GM12878 (cell line): Measurements from ENCODE around the gene MVB12B. TPM values are rescaled to one million over a fixed set of nuclear protein-coding genes. Genes with fewer than 3 reads are reported as not detected.

ENCODE experiments used
- ATAC-seq: fragments of 200-7000 bp; cut with Tn5 transposase; 3 replicates; pipeline ENCODE4 v1.9.1; 2020; ENCODE audit warnings: mild to moderate bottlenecking, moderate library complexity
- BruUV-seq: library from RNA; stranded (reverse); fragments of 400-500 nt; replicated peaks from 2 replicates; lab custom pipeline; 2021; lab: Mats Ljungman, UMichigan
- CTCF ChIA-PET: fragments of 300-600 bp; sonication (Branson Sonifier 250); formaldehyde crosslinking; extraction: SDS; loops from one replicate; lab custom pipeline; 2021; ENCODE audit warnings: inconsistent platforms; lab: Yijun Ruan, JAX
- POLR2A ChIA-PET: fragments of 350-600 bp; formaldehyde crosslinking; extraction: SDS; loops from one replicate; lab custom pipeline; 2021; ENCODE audit warnings: inconsistent platforms; lab: Charles Lee
- RAD21 ChIA-PET: fragments of 300-600 bp; sonication (Branson Sonifier 250); formaldehyde crosslinking; loops from one replicate; lab custom pipeline; 2023; ENCODE audit warnings: antibody characterized with exemption; ENCODE audit not compliant: unreplicated experiment; lab: Charles Lee
- SMC1A ChIA-PET: fragments of 300-600 bp; sonication (Branson Sonifier 250); formaldehyde crosslinking; loops from one replicate; lab custom pipeline; 2023; ENCODE audit not compliant: unreplicated experiment, uncharacterized antibody; lab: Charles Lee
- DNase-seq: peaks from one replicate; pipeline ENCODE4 v3.0.0-alpha.2; 2011; ENCODE audit warnings: low read depth, low spot score
- FAIRE-seq: peaks from 3 replicates; lab custom pipeline; 2011; peaks lifted over from hg19 to GRCh38; lab: Jason Lieb, UNC
- H2AFZ ChIP-seq: 2 replicates; pipeline ENCODE4 v1.6.0; 2011; ENCODE audit warnings: low read depth, low read length, control low read depth; ENCODE audit not compliant: control insufficient read depth
- H3K27ac ChIP-seq: 2 replicates; pipeline ENCODE4 v1.5.1; 2011; ENCODE audit warnings: control low read depth; ENCODE audit not compliant: control insufficient read depth, insufficient read depth
- H3K27me3 ChIP-seq, 2 experiments: replicated peaks in 1 of 2; 2 replicates each; pipeline versions ENCODE4 v1.6.0 to v1.6.1; 2011; ENCODE audit warnings: low read length in 1 of 2; ENCODE audit not compliant: control insufficient read depth in 2 of 2, insufficient read depth in 2 of 2
- H3K36me3 ChIP-seq, 2 experiments: 2 replicates each; pipeline ENCODE4 v1.5.1; 2011; ENCODE audit warnings: low read length in 1 of 2; ENCODE audit not compliant: control insufficient read depth in 2 of 2, insufficient read depth in 2 of 2
- H3K4me1 ChIP-seq: 2 replicates; pipeline ENCODE4 v1.6.1; 2011; ENCODE audit warnings: mild to moderate bottlenecking, low read length, moderate library complexity, mixed read lengths; ENCODE audit not compliant: control insufficient read depth, insufficient read depth
- H3K4me2 ChIP-seq: 2 replicates; pipeline ENCODE4 v1.6.0; 2011; ENCODE audit warnings: control low read depth; ENCODE audit not compliant: control insufficient read depth, insufficient read depth
- H3K4me3 ChIP-seq: fragments of 200-600 bp; sonication (generic); 2 replicates; pipeline ENCODE4 v1.5.1; 2016
- H3K79me2 ChIP-seq: 2 replicates; pipeline ENCODE4 v1.6.0; 2011; ENCODE audit warnings: low read length; ENCODE audit not compliant: control insufficient read depth, insufficient read depth
- H3K9ac ChIP-seq: 2 replicates; pipeline ENCODE4 v1.8.0; 2011; ENCODE audit warnings: low read length, control low read depth, mixed read lengths; ENCODE audit not compliant: control insufficient read depth, insufficient read depth
- H3K9me3 ChIP-seq: replicated peaks from 3 replicates; pipeline ENCODE4 v1.5.1; 2011; ENCODE audit warnings: mild to moderate bottlenecking, low read length; ENCODE audit not compliant: control insufficient read depth, insufficient read depth
- H4K20me1 ChIP-seq: 2 replicates; pipeline ENCODE4 v1.6.0; 2011; ENCODE audit not compliant: control insufficient read depth, insufficient read depth
- EP300 ChIP-seq, 2 experiments: fragments of 150-350 bp in 1 of 2; IDR thresholded peaks; 2 replicates each; pipeline ENCODE4 v1.6.1; 2011 to 2012; ENCODE audit warnings: low read depth in 2 of 2, low read length in 2 of 2, borderline replicate concordance in 1 of 2, improper control_type of control experiment in 1 of 2, inconsistent platforms in 1 of 2; ENCODE audit not compliant: control insufficient read depth in 1 of 2
- GABPA ChIP-seq: IDR thresholded peaks from 2 replicates; pipeline ENCODE4 v1.6.1; 2014; ENCODE audit warnings: antibody characterized with exemption, low read depth, mild to moderate bottlenecking, inconsistent platforms
- IKZF1 ChIP-seq: fragments of 450-650 bp; conservative IDR thresholded peaks from 2 replicates; pipeline ENCODE4 v1.6.1; 2017; ENCODE audit warnings: antibody characterized with exemption, mild to moderate bottlenecking
- POLR2AphosphoS5 ChIP-seq: IDR thresholded peaks from 2 replicates; pipeline ENCODE4 v1.6.1; 2011; ENCODE audit warnings: mild to moderate bottlenecking, low read length, inconsistent platforms
- RELB ChIP-seq: fragments of 450-650 bp; IDR thresholded peaks from 2 replicates; pipeline ENCODE4 v1.6.1; 2017; ENCODE audit warnings: low read depth, mild to moderate bottlenecking, moderate library complexity
- SMARCA5 ChIP-seq: fragments of 450-650 bp; IDR thresholded peaks from 2 replicates; pipeline ENCODE4 v1.6.1; 2017; ENCODE audit warnings: mild to moderate bottlenecking
- WGBS: methylation state at CpG from one replicate; pipeline ENCODE4 v1.1.6; 2016; ENCODE audit warnings: low lambda C conversion rate; ENCODE audit not compliant: insufficient replicate concordance, insufficient coverage; ENCODE audit errors: missing lambda C conversion rate; 5-methylcytosine and 5-hydroxymethylcytosine counted together
- in situ Hi-C: fragments of 300-500 bp; cut with MboI; formaldehyde crosslinking; loops from 9 replicates; pipeline ENCODE4 v1.14.3; 2018; ENCODE audit warnings: mixed read lengths
- intact Hi-C: fragments of 100-400 bp; cut with micrococcal nuclease; formaldehyde crosslinking; loops from one replicate; pipeline ENCODE4 v1.14.2; 2022; ENCODE audit not compliant: unreplicated experiment
- polyA plus RNA-seq, 11 experiments: library from polyadenylated mRNA; depleted of rRNA in 4 of 11; unstranded in 6 of 11; stranded (reverse) in 5 of 11; fragments of >200 nt; fragmentation: Nextera tagmentation in 4 of 11; fragmentation: Illumina TruSeq in 1 of 11; extraction: Ambion mirVana in 4 of 11; extraction: Trizol in 1 of 11; gene quantifications; 1 replicate in 1 of 11; 2 replicates in 10 of 11; pipeline versions ENCODE4 v1.2.1 to v1.2.3, GENCODE V29; 2011 to 2016; ENCODE audit warnings: inconsistent platforms in 2 of 11, missing spikeins in 2 of 11, low read depth in 1 of 11
- total RNA-seq, 4 experiments: library from RNA; depleted of rRNA in 3 of 4; stranded (reverse); fragments of >200 nt in 3 of 4; fragmentation: Illumina TruSeq in 1 of 4; extraction: Trizol in 1 of 4; gene quantifications; 2 replicates each; pipeline versions ENCODE4 v1.2.1 to v1.2.3, GENCODE V29; 2013 to 2021

MVB12B gene
- total and polyA plus RNA-seq, 10 of the 15 experiments (the other 5 are each of a cell fraction or from before 2014, with no cell fraction given) = 0.08 TPM; not detected in 9

GRCh38 chr9:126304971-126305320 is 21.7 kb upstream of the MVB12B start:
- no peak for TF ChIP-seq EP300 (IDR thresholded peaks at IDR 0.05; ENCODE audit: borderline replicate concordance in 1 of 2, control insufficient read depth in 1 of 2, low read depth in 2 of 2, low read length in 2 of 2)
- no peak for TF ChIP-seq IKZF1
- no peak for TF ChIP-seq POLR2AphosphoS5
- TF ChIP-seq SMARCA5 = no peak
- TF ChIP-seq RELB = no peak
- TF ChIP-seq GABPA = no peak
- intact Hi-C loops = no loop called here
- no peak for ATAC-seq
- DNase-seq = no peak
- H3K9ac ChIP-seq = no peak overlapping the region
- no peak overlapping the region for H3K27ac ChIP-seq
- H3K27me3 ChIP-seq = no peaks in the 10 kb centered on the region
- in situ Hi-C loops = loop anchor here (5.0 kb wide), 1 partner anchor 187 kb away; no protein-coding TSS in a partner anchor
- H3K79me2 ChIP-seq = no peaks in the 10 kb centered on the region
- no peaks in the 10 kb centered on the region for H3K4me1 ChIP-seq
- ChIA-PET RAD21 (no interaction called here), SMC1A (no interaction called here), POLR2A (interaction anchor here (0.7 kb wide), 1 partner anchor 186 kb away, joined by 3 read pairs; no protein-coding TSS in a partner anchor), CTCF (interaction anchor here (0.6 kb wide), 1 partner anchor 13 kb away, joined by 5 read pairs; no protein-coding TSS in a partner anchor)
- H3K4me3 ChIP-seq = no peak overlapping the region
- BruUV-seq = no TSS peak
- FAIRE-seq = no peak
- H4K20me1 ChIP-seq = no peaks in the 10 kb centered on the region
- H3K36me3 ChIP-seq = no peaks in the 10 kb centered on the region
- WGBS = 35% methylated on average over 7 of the region's 7 CpGs
- H2AFZ ChIP-seq = no peak overlapping the region
- no peak overlapping the region for H3K4me2 ChIP-seq
- H3K9me3 ChIP-seq = no peaks in the 10 kb centered on the region
